ENCODE measurements around the gene KIAA1217.
"Not testable (repeated sequence)": the region's sequence is repeated elsewhere in the genome, so short reads cannot be mapped to it uniquely, and the experiment has no call there.

Gene KIAA1217

DNA sequence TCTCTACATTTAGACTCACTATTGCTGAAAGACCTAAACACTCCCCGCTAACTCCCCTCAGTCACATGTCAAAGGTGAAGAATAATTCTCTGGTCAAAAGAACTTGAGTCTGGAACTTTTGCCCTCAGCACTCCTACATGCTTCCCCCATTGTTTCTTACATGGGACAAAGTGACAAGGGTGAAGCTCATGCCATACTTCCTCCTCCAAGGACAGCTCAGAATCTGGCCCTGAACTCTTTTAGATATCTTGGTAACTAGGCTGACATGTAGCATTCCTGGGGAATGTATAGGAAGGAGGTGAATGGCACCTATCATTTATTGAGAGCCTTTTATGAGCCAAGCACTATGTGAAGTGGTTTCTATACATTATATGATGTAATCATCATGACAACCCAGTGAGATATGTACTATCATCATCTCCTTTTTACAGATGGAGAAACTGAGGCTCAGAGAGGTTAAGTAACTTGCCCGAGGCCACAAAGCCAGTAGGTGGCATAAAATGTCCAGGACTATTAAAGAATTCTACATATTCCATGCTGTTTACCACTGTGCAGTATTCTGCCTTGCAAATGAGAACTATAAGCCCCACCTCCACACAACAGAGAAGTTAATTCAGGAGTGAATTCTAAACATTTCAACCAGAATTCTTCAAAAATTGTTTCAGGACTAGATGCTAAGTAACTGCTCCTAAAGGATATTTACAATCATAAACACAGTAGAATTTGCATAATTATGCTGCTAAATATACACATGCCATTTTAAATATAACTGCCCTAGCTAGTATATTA is 268.2 kb downstream of the KIAA1217 start:
- DNase-seq, result no peak

DNA sequence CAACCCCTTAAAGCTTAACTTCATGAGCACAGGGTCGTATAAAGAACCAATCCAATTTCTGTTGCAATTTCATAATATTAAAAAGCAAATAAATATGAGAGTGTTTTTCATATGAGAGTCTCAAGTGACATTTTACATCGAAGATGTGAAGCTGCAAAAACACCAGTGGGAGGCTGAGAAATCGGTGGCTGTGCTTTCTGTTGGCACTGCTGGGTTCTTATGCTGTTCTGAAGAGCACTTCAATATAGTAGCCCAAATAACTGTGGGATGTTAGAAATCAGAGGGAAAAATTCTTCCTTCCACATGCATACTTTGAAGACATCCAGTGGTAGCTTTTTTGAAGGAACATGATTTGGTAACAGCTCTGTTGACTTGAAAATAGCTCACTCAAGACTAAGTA is 269.0 kb downstream of the KIAA1217 start:
- DNase-seq, result no peak

DNA sequence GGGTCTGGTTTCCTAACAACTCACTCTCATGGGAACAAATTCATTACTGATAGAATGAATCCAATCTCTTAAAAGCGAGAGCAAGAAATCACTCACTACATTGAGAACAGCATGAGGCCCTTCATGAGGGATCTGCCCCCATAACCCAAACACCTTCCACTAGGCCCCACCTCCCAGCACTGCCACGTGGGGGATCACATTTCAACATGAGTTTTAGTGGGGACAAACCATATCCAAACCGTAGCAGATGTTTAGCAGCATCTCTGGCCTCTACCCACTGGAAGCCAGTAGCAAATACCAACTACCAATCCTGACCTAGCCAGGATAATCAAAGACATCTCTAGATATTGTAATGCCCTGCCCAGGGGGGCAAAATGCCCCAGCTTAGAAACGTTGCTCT is 270.9 kb downstream of the KIAA1217 start:
- DNase-seq, result no peak

DNA sequence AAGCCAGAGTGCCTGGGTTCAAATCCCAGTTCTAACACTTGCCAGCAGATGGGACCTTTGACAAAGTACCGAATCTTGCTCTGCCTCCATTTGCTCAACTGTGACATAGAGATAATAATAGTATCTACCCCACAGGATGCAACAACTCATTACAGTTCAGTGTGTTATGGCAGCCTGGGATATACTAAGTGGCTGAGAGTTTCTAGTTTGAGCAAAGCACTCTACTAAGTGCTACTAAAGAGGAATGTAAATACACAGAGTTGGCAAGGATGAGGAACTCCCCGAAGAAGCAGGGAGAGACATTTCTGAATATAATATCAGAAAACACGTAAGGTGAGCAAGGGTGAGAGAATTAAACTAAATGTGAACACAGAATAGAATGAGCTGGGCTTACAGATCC is 271.5 kb downstream of the KIAA1217 start:
- DNase-seq, result no peak

DNA sequence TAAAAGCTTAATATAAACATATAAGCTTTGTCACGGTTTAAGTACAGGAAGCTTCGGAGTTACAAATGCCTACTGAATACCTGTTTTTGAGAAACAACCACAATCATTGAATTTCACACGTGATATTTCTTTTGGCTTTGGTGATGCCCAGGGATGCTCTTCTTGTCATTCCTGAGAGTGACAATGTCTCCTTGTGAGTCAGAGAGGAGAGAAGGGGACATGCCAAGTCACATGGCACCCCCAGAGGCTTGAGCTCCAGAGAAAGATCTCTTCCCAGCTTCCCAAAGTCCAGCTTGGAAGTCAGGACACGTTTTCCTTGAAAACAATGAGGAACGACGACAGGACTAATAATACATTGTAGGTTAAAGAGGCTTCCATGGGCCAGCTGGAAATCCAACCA is 272.3 kb downstream of the KIAA1217 start:
- DNase-seq, result no peak

DNA sequence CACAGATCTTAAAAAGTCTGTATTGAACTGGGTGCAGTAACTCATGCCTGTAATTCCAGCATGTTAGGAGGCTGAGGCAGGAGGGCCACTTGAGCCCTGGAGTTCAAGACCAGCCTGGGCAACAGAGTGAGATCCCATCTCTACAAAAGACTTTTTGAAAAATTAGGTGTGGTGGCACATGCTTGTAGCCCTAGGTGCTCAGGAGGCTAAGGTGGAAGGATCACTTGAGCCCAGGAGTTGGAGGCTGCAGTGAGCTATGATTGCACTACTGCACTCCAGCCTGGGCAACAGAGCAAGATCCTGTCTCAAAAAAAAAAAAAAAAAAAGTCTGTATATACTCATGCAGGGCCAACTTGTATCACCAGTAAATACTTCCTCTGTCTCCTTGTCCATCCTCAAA is 273.8 kb downstream of the KIAA1217 start:
- DNase-seq, result not testable (repeated sequence)

DNA sequence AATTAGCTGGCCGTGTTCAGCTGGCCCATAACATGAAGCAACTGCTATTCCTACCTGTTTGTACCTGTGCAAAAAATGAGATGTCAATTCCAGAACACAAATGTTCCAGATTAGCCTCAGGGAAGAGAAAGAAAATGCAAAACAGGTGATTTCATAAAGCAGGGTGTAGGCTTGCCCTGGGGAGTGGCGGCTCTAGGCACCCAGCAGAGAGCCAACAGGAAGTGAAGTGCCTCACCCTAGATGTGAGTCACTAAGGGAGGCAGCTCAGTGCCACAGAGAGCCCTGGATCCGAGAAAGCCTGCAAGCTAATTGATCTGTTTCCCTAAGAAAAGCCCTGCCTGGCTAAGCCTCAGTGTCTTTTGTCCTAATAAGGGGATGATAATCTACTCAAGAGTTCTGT is 274.8 kb downstream of the KIAA1217 start:
- no peak for DNase-seq

DNA sequence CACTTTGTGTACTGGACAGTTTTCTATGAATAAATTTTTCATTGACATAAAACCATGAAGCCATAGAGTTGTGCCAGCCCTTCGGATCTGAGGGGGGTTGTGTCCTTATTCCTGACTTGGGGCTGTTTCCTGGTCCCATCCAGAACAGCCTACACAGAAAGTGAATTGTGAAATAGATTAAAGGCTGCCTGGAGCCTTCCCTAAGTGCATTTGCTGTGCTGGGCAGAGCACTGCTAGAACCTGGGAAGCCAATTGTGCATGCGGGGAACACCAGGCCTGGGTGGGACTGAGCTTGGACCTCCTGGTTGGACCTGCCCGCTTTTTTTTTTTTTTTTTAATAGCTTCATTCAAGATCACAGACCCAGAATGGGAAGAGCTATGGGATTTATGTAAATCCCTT is 275.8 kb downstream of the KIAA1217 start:
- no peak for DNase-seq

DNA sequence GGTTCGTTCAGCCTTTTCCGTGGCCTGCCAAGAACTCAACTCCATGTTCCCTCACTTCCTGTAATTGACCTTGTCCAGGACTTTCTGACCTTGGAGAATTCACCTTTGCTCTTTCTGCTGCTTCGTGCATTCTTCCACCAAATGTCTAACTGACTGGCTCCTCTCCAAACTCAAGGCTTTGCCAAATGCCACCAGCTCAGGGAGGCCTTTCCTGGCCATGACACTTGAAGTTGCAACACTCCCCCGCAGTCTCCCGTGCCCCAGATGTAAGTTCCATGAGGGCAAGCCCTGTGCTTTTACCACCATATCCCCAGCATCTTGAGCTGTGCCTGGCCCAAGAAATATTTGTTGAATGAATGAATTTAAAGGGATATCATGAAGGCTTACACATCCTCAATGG is 276.4 kb downstream of the KIAA1217 start:
- DNase-seq, result no peak

DNA sequence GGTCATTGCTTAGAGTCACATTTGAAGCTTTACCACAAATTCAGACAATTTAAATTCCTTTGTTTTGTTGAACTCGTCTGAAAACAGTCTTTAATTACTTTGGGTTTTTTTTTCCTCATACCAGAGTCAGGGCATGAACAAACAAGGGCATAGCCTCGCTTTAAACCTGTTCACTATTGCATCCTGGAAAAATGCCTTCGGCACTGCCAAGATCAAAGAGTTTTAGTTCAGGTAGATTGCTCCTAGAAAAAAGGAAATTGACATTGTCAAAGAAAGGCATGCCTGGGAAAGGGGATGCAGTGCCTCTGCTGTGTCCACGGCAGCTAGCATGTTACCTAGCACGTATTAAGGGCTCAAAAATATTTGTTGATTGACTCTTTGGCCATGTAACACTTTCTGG is 279.7 kb downstream of the KIAA1217 start:
- DNase-seq, result no peak

DNA sequence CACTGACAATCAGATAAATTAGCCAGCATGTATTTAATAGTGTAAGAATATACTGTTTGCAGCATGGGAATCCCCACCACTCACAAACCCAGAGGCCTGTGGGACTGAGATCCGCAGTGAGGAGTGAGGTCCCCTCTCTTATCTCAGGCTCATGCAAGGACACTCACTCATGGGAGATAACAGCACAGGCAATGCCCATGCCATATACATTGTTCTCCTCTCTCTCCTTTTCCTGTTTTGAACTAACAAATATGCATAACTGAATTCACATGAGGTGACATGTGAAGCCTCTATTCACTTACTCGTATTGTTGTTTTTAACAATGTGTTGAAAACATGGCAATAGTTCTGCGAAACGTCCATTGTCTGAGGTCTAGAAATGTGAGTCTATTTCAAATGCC is 284.2 kb downstream of the KIAA1217 start:
- no peak for DNase-seq

DNA sequence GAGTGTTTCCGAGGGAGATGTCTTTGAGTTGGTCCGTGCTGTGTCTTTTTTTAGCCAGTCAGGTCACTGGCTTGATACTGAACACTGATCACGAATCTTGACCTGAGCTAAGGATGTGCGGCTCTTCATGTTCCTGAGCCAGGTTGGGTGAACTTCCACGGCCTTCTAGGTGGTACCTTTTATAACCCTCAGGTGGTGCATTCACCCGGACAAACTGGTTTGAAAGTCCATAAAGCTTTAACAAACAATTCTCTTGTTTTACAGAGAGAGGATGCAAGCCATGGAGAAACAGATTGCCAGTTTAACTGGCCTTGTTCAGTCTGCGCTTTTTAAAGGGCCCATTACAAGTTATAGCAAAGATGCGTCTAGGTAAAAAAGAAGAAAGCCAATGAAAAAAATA is 285.3 kb downstream of the KIAA1217 start:
- DNase-seq, result no peak

DNA sequence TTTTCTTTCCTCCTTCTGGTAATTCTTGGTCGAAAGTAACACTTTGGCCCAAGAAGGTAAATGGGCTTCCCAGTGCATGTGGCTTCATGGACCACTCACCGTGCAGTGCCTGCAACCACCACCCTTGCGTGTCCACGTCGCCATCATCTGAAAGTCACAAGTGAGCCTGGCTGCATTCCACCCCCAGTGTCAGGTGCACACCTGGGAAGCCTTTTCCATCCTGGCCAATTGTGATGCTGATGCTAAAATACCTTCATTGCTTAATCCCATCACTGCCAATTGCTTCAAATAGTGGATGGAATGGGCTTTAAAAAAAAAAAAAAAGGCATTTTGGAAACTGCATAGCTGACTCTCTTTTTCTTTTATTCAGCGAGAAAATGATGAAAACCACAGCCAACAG is 285.8 kb downstream of the KIAA1217 start:
- no peak for DNase-seq

DNA sequence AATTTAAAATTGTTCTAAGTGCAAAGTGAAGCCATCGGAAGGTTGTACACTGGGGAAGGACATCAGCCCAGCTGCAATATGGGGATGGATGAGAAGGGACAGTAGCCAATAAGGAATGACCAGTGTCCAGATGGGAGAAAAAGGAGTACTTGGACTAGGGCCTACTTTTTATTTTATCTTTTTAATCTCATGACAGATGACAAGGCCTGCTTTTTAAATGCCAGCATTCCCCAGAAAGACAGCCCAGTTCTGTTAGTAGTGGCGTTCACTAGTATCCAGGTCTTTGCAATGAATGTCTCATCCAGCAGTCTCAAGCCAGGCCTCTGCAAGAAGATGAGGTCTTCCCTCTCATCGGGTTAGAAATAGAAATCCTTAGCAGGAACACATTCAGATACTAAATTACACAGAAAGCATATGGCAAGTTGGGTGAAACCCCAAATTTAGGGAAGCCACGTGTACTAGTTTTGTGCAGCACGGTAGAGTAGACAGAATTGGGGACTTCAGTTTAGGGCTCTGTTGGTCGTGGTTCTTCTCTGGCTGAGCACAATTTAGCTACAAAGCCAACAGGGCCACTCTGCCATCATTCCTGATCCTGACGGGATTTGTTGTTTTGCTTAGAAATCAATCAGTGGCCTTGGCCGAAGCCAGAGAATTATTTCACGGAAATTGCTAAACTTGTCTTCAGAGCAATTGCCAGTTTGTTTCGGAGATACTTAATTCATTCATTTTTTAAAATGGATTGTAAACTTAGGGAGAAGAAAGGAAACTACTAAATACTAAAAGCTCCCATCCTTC is 286.9 kb downstream of the KIAA1217 start:
- DNase-seq, result no peak

DNA sequence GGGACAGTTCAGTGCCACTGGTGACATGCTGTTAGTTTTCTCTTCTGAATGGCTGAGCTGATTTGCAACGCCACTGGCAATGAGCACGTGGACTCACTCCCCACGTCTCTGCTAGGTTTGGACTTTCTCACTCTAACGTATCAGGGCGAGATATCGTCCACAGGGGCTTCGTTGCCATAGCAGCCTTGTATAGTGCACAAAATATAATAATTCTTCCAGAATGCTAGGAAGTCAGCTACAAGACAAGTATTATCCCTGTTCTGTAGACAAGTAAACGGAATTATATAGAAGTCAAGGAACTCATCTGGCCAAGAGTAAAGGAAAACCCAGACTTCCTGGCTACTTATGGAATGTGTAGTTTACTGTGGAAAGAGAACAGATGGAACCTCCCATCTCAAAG is 288.0 kb downstream of the KIAA1217 start:
- no peak for DNase-seq

DNA sequence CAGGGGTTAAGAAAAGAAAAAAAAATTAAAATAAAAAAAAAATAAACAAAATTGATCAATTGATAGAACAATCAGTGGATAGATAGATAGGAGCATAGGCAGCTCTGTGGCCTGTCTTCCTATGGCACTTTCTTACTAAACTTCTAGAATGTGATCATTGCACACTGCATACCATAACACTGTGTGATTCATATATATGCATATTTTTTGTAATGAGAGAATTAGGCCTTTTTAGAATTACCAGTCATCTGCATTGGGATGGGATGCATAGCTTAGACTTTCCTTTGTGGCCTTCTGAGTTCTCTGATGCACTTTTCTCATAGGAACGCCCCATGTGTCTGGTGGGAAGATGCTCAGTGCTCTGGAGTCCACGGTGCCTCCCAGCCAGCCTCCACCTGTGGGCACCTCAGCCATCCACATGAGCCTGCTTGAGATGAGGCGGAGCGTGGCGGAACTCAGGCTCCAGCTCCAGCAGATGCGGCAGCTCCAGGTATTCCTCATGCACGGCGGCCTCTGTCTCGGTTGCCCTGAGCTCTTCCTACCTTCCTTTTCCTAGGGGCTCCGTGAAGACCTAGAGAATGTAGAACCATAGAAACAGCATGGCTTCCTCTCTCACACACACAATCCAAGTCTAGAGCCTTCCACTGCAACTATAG is 292.2 kb downstream of the KIAA1217 start:
- no peak for DNase-seq

DNA sequence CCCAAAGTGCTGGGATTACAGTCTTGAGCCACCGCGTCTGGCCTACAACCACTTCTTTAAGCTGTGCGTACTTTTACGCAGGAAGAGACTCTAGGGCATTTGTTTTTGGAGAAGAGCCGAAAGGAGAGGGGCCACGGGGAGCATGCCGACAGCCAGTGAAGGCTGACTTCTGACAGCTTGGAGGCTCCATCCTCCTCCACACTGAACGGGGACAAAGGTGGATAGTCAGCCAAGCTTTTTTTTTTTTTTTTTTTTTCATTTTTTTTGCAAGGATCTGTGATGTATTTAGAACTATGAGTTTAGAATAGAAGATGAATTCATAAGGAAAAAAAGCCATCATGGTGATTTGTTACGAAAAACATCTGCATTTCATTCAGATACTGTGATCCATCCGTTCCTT is 293.1 kb downstream of the KIAA1217 start:
- DNase-seq, result no peak

DNA sequence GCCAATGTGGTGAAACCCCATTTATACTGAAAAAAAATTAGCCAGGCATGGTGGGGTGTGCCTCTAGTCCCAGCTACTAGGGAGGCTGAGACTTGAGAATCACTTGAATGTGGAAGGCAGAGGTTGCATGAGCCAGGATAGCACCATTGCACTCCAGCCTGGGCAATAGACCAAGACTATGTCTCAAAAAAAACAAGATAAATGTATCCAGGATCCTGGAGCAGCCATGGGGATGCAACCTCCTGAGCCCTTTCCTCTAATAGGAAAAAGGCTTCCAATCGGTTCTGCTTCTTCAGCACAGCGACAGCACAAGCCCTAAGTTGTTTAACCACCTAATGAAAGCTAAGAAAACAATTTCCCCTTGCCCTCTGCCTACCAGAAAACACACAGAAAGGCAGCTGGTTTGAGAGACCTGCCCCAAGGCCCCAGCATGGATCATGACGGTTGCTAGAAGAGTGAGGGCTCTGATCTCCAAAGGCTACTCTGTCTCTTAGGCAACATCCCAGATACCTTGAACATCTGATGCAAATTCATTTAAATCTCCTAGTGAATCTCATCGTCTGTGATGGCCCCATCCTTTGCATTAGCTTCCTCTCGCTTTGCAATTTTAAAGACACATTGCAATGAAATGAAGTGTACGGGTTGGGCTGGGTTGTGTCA is 294.0 kb downstream of the KIAA1217 start:
- DNase-seq, result no peak

DNA sequence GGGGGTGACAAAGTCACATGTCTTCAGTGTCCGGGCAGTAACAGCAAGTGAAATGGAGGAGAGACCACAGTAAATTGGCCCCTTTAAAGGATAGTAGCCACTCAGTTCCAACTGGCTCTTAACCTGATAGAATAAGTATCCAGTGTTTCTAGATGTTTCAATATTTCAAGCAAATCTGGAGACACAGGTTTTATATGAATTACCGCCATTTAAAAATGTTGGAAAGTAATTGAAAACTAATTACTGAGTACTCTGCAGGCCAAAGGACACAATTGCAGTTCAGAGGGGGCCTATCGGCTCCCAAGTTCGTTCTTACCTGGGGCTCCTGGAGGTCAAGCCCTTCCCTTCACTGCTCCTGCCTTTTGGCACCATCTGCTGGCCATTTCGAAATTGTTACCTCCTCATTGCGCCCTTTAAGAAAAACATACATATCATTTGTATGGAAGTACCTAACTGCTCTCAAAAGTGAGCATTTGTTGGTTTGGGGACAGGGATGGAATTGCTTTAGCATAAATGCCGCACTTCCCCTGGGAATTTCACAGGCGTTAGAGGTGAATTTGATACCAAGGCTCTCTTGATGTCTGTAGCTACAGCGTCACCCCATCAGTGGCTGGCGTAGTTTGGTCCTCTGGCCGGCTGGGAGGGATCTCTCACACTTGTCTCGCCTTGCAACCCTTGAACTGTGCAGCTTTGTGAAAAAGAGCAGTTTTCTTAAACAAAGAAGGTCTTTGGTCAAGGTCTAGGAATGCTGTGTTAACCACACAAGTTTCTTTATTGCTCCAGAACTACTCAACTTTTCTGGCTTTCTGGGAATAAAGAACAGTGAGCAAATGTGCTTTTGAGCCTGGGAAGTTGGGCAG is 294.8 kb downstream of the KIAA1217 start:
- DNase-seq, result no peak

DNA sequence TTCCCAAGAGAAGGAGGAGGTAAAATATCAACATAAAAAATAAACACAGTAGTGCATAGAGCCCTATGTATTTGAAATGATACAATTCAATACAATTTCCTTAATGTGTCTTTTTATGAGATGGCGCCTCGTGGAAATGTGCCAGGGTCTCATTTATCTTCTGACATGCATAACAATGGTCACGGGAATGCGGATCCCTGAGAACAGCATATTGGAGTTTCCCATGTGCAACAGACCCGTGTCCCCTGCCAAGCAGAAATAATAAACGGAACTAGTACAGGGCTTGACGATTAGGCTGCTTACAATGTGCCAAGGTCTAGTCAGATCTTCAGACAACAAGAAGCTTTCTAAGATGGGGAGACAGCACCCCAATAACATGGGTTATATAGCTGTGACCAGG is 296.8 kb downstream of the KIAA1217 start:
- DNase-seq, result no peak

DNA sequence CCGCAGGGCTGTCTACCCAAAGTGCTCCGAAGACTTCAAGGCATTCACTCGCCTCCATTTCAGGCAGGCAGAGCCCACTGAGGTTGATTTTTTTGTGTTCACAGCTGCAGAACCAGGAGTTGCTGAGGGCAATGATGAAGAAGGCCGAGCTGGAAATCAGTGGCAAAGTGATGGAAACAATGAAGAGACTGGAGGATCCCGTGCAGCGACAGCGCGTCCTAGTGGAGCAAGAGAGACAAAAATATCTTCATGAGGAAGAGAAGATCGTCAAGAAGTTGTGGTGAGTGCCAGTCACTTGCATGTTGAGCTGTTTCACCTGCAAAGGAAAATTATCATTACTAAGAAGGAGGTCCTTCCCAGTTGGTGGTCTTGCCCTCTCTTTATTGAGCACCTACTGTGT is 304.2 kb downstream of the KIAA1217 start:
- DNase-seq, result no peak

DNA sequence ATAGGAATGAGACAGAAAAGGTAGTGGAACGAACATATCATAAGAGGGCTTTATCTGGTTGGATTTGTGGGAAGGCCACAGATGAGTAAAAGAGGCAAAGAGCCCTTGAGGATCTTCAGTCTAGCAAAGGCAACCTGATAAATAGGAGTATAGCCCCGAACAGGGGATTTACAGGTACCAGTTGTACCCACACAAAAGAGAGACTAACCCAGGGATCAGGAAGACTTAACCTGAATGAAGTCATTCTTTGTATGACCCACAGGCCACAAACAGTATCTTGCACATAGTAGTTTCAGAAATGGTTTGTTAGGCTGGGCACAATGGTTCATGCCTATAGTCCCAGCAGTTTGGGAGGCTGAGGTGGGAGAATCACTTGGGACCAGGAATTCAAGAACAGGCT is 306.5 kb downstream of the KIAA1217 start:
- no peak for DNase-seq

Measured in right forelimb (tissue), 1 donor.